Esophagus (tissue), 2 donors: ENCODE data around the gene NRG2. TPM values are rescaled to one million over a fixed set of nuclear protein-coding genes. Genes with fewer than 3 reads are reported as not detected.

Experiments
- H3K27ac ChIP-seq, 2 donors: one replicate each; pipeline ENCODE4 v1.5.1; 2013; ENCODE audit warnings: low read depth in 2 of 2, mild to moderate bottlenecking in 2 of 2, inconsistent platforms in 1 of 2, low read length in 1 of 2, moderate library complexity in 1 of 2
- H3K27me3 ChIP-seq, 2 donors: one replicate each; pipeline ENCODE4 v1.6.1; 2013; ENCODE audit warnings: low read length in 2 of 2, control low read depth in 1 of 2, mild to moderate bottlenecking in 1 of 2; ENCODE audit not compliant: insufficient read depth in 2 of 2, control insufficient read depth in 1 of 2
- H3K36me3 ChIP-seq, 2 donors: one replicate each; pipeline ENCODE4 v1.6.1; 2013; ENCODE audit warnings: low read length in 1 of 2; ENCODE audit not compliant: control insufficient read depth in 2 of 2, insufficient read depth in 2 of 2
- H3K4me1 ChIP-seq, 2 donors: one replicate each; pipeline ENCODE4 v1.6.1; 2013; ENCODE audit warnings: low read length in 1 of 2; ENCODE audit not compliant: control insufficient read depth in 2 of 2, insufficient read depth in 2 of 2
- H3K4me3 ChIP-seq, 2 donors: one replicate each; pipeline ENCODE4 v1.5.1; 2013; ENCODE audit warnings: low read length in 2 of 2, mild to moderate bottlenecking in 2 of 2, low read depth in 1 of 2, moderate library complexity in 1 of 2
- H3K9me3 ChIP-seq, 2 donors: one replicate each; pipeline ENCODE4 v1.6.1; 2013; ENCODE audit warnings: mild to moderate bottlenecking in 2 of 2, low read depth in 1 of 2, low read length in 1 of 2, moderate library complexity in 1 of 2; ENCODE audit not compliant: control insufficient read depth in 2 of 2, insufficient read depth in 1 of 2
- WGBS, 2 donors: extraction: QIAGEN DNeasy Blood & Tissue Kit; methylation state at CpG; one replicate each; pipeline ENCODE4 v1.1.7; 2013; 5-methylcytosine and 5-hydroxymethylcytosine counted together
- polyA plus RNA-seq, 2 donors: library from polyadenylated mRNA; stranded (reverse); fragments of 200-250 nt; gene quantifications; one replicate each; pipeline ENCODE4 v1.2.3, GENCODE V29; 2013
- donor health status: healthy with polysubstance abuse.
- donor health status: Bipolar disorder and iron deficiency.

Gene NRG2
- polyA plus RNA-seq: 1 to 10 TPM; 1.7 to 1.8 TPM

GRCh38 chr5:140042643-140043507, at the start of gene NRG2:
TSS of gene NRG2 (minus strand) at chr5:140043299.
- no peaks in the 10 kb centered on the region for H3K9me3 ChIP-seq

GRCh38 chr5:140090251-140090650, 47.2 kb upstream of the NRG2 start:
- Histone ChIP-seq H3K27me3 (peaks cover 0 to 3% of the 10 kb centered on the region in 2 donors), H3K4me3 (no peak overlapping the region)
- WGBS, 2 donors: 80 to 92% methylated on average over 1 of the region's 1 CpG

More at GRCh38 chr5:140042643-140043507, at the start of gene NRG2:
- Histone ChIP-seq H3K4me3 (peak within 1 kb of the TSS; percentile 52 to 56), H3K4me1 (peaks cover 5 to 7% of the 10 kb centered on the region in 2 donors), H3K27me3 (peaks cover 0 to 11% of the 10 kb centered on the region in 2 donors), H3K36me3 (no peaks in the 10 kb centered on the region), H3K27ac (peak within 1 kb of the TSS in 1 of 2 donors; percentile 41)
- 1% methylated on average over 70 to 82 of the region's 82 CpGs for WGBS, 2 donors

DNA sequence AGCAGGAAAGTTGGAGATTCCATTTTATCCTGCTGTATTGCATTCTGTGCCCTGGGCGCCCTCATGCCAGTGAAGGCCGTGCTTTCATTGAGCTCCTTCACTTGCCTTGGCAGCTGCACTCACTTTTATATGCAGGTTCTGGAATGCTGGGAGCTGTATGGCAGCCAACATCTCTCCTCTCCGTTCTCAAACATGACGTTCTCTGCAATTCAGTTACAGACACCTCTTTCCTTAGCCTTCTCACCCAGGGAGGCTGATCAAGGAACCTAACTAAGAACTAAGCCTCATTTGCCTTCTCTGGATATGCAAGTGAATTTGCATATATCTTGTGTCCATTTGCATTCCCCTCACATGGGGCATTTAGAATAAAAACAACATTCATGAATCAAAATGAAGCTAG, 41.4 kb upstream of the NRG2 start:
- Histone ChIP-seq H3K27ac (no peak overlapping the region), H3K9me3 (no peaks in the 10 kb centered on the region), H3K36me3 (no peaks in the 10 kb centered on the region), H3K27me3 (no peaks in the 10 kb centered on the region), H3K4me1 (no peaks in the 10 kb centered on the region), H3K4me3 (no peak overlapping the region)
- WGBS, 2 donors: 25 to 32% methylated on average over 4 of the region's 4 CpGs

More at GRCh38 chr5:140090251-140090650, 47.2 kb upstream of the NRG2 start:
- H3K36me3 ChIP-seq: no peaks in the 10 kb centered on the region
- no peaks in the 10 kb centered on the region for H3K9me3 ChIP-seq
- H3K27ac ChIP-seq: no peak overlapping the region
- H3K4me1 ChIP-seq: no peaks in the 10 kb centered on the region

DNA sequence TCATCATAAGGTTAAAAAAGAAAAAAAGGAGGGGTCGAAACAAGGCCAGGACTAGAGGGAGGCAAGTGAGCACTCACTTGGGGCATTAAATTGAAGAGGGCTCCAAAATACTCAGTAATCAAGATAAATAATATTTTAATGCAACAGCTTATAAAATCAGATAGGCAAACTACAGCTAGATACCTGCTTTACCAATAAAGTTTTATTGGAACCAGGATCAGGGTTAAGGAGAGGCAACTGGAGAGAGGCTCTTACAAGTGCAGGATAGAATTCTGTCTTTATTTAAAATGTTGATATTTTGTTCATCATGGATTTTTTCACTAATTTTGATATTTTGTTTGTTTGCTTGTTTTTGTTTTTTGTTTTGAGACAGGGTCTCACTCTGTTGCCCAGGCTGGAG, 40.6 kb upstream of the NRG2 start:
- Histone ChIP-seq H3K27me3 (no peaks in the 10 kb centered on the region), H3K27ac (no peak overlapping the region), H3K9me3 (no peaks in the 10 kb centered on the region), H3K4me1 (no peaks in the 10 kb centered on the region), H3K4me3 (no peak overlapping the region), H3K36me3 (no peaks in the 10 kb centered on the region)
- 86 to 97% methylated on average over 1 of the region's 1 CpG for WGBS, 2 donors

- WGBS, 2 donors: 69 to 88% methylated on average over 1 of the region's 1 CpG
Measured at GRCh38 chr5:140083120-140083519, 40.0 kb upstream of the NRG2 start.

GRCh38 chr5:140076788-140077187, 33.7 kb upstream of the NRG2 start:
- H3K4me1 ChIP-seq: no peaks in the 10 kb centered on the region
- no peaks in the 10 kb centered on the region for H3K36me3 ChIP-seq
- no peaks in the 10 kb centered on the region for H3K9me3 ChIP-seq
- no peak overlapping the region for H3K4me3 ChIP-seq
- WGBS, 2 donors: 66 to 77% methylated on average over 2 of the region's 2 CpGs
- no peaks in the 10 kb centered on the region for H3K27me3 ChIP-seq
- H3K27ac ChIP-seq: no peak overlapping the region

More at GRCh38 chr5:140083120-140083519, 40.0 kb upstream of the NRG2 start:
- Histone ChIP-seq H3K36me3 (no peaks in the 10 kb centered on the region), H3K4me1 (no peaks in the 10 kb centered on the region), H3K27me3 (no peaks in the 10 kb centered on the region), H3K9me3 (no peaks in the 10 kb centered on the region), H3K4me3 (no peak overlapping the region), H3K27ac (no peak overlapping the region)

- Histone ChIP-seq H3K9me3 (no peaks in the 10 kb centered on the region), H3K4me1 (no peaks in the 10 kb centered on the region), H3K27me3 (no peaks in the 10 kb centered on the region), H3K4me3 (no peak overlapping the region), H3K27ac (no peak overlapping the region), H3K36me3 (no peaks in the 10 kb centered on the region)
- WGBS, 2 donors: 86 to 97% methylated on average over 1 of the region's 1 CpG
Measured at GRCh38 chr5:140076142-140076541, 33.0 kb upstream of the NRG2 start.

- H3K27me3 ChIP-seq: no peaks in the 10 kb centered on the region
- no peaks in the 10 kb centered on the region for H3K9me3 ChIP-seq
- H3K4me3 ChIP-seq: no peak overlapping the region
- H3K36me3 ChIP-seq: no peaks in the 10 kb centered on the region
- no peaks in the 10 kb centered on the region for H3K4me1 ChIP-seq
- WGBS, 2 donors: 36 to 60% methylated on average over 2 of the region's 2 CpGs
- H3K27ac ChIP-seq: no peak overlapping the region
Measured at GRCh38 chr5:140075371-140075770, 32.3 kb upstream of the NRG2 start.

DNA sequence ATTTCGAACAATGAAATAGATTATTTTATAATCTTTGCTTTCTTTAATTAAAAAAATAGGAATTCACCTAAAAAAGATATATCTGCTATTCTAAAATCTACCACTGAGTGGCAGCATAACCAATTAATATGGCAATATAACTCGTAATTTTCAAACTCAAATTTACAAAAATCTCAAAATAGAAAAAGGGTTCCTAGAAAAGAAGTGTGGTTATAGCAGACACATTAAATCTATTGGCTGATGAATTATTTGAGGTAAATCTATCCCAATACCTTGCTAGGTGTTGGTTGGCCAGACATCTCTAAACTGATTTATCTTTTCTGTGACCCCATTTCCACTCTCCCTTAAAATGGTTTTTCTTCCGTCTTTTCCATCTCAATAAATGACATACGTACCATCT, 30.2 kb upstream of the NRG2 start:
- no peaks in the 10 kb centered on the region for H3K27me3 ChIP-seq
- no peaks in the 10 kb centered on the region for H3K36me3 ChIP-seq
- H3K4me1 ChIP-seq: no peaks in the 10 kb centered on the region
- 11 to 13% methylated on average over 4 of the region's 4 CpGs for WGBS, 2 donors
- H3K27ac ChIP-seq: no peak overlapping the region
- H3K4me3 ChIP-seq: no peak overlapping the region
- no peaks in the 10 kb centered on the region for H3K9me3 ChIP-seq

DNA sequence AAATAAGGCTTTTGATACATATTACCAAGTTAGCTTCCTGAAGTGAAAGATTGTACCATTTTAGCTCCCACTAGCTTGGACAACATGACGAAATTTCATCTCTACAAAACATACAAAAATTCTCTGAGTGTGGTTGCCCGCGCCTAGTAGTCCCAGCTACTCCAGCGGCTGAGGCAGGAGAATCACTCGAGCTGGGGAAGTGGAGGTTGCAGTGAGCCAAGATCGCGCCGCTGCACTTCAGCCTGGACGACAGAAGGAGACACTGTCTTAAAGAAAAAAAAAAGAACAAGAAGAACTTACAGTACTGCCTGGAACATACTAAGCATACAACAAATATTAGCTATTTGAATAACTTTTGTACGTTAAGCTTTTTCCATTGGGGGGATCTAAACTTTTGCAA, 29.7 kb upstream of the NRG2 start:
- H3K36me3 ChIP-seq: no peaks in the 10 kb centered on the region
- 54 to 56% methylated on average over 10 of the region's 10 CpGs for WGBS, 2 donors
- no peak overlapping the region for H3K4me3 ChIP-seq
- H3K9me3 ChIP-seq: no peaks in the 10 kb centered on the region
- no peaks in the 10 kb centered on the region for H3K27me3 ChIP-seq
- H3K4me1 ChIP-seq: no peaks in the 10 kb centered on the region
- no peak overlapping the region for H3K27ac ChIP-seq
